ENCODE results near the gene RNF146. TPM values are rescaled to one million over a fixed set of nuclear protein-coding genes. Genes with fewer than 3 reads are reported as not detected.

The RNF146 gene
- polyA plus RNA-seq, 1 donor (not counting 4 experiments of a cell fraction or from before 2014, with no cell fraction given), result 36.6 TPM

GRCh38 chr6:127305741-127306140, 39.1 kb downstream of the RNF146 start:
- H3K79me2 ChIP-seq (ENCODE audit: control insufficient read depth, insufficient read depth, low read length), result peaks cover 18% of the 10 kb centered on the region
- no peaks in the 10 kb centered on the region for H3K9me1 ChIP-seq (ENCODE audit: control insufficient read depth, extremely low read depth, insufficient read depth, low read length)
- H3K9ac ChIP-seq (ENCODE audit: control insufficient read depth, extremely low read depth, insufficient read depth, low read length), result no peak overlapping the region
- TF ChIP-seq CTCF (optimal IDR thresholded peaks at IDR 0.05 in 1 of 3, IDR thresholded peaks at IDR 0.05 in 1 of 3, conservative IDR thresholded peaks at IDR 0.05 in 1 of 3; ENCODE audit: extremely low read depth in 1 of 3, insufficient read depth in 2 of 3, low read length in 3 of 3) (no peak), EZH2 (IDR thresholded peaks at IDR 0.05; ENCODE audit: low read length) (no peak)
- no peaks in the 10 kb centered on the region for H3K4me1 ChIP-seq (ENCODE audit: control insufficient read depth, extremely low read depth, insufficient read depth, low read length)
- dilution Hi-C loops (cut with MboI; ENCODE audit: extremely low pct_ligation_motif_present, low sequenced_read_pairs), result no loop called here
- H4K20me1 ChIP-seq (ENCODE audit: control insufficient read depth, extremely low read depth, insufficient read depth, low read length), result no peaks in the 10 kb centered on the region
- H3K27ac ChIP-seq (ENCODE audit: control insufficient read depth, insufficient read depth, low read length), result no peak overlapping the region
- no peak overlapping the region for H3K4me2 ChIP-seq (ENCODE audit: control insufficient read depth, extremely low read depth, insufficient read depth, low read depth, low read length)
- DNase-seq (ENCODE audit: low read depth, low spot score) (no peak), FAIRE-seq (no peak)
- H3K9me3 ChIP-seq (ENCODE audit: control insufficient read depth, low read depth, low read length), result no peaks in the 10 kb centered on the region
- no peaks in the 10 kb centered on the region for H3K27me3 ChIP-seq (ENCODE audit: control insufficient read depth, extremely low read depth, insufficient read depth, low read length)
- no peak overlapping the region for H2AFZ ChIP-seq (ENCODE audit: control insufficient read depth, low read length)
- H3K36me3 ChIP-seq (ENCODE audit: control insufficient read depth in 2 of 2, extremely low read depth in 1 of 2, insufficient read depth in 2 of 2, low read length in 2 of 2), result no peaks in the 10 kb centered on the region
- H3K4me3 ChIP-seq (ENCODE audit: control insufficient read depth in 2 of 3, extremely low read depth in 1 of 3, insufficient read depth in 2 of 3, low read depth in 1 of 3, low read length in 3 of 3), result no peak overlapping the region

GRCh38 chr6:127317388-127318128, 50.9 kb downstream of the RNF146 start:
- H3K4me1 ChIP-seq (ENCODE audit: control insufficient read depth, extremely low read depth, insufficient read depth, low read length), result no peaks in the 10 kb centered on the region
- peaks cover 0 to 5% of the 10 kb centered on the region in 2 experiments for H3K36me3 ChIP-seq (ENCODE audit: control insufficient read depth in 2 of 2, extremely low read depth in 1 of 2, insufficient read depth in 2 of 2, low read length in 2 of 2)
- no peaks in the 10 kb centered on the region for H3K9me1 ChIP-seq (ENCODE audit: control insufficient read depth, extremely low read depth, insufficient read depth, low read length)
- no peak for DNase-seq (ENCODE audit: low read depth, low spot score)
- H3K9ac ChIP-seq (ENCODE audit: control insufficient read depth, extremely low read depth, insufficient read depth, low read length), result no peak overlapping the region
- no peak overlapping the region for H3K4me3 ChIP-seq (ENCODE audit: control insufficient read depth in 2 of 3, extremely low read depth in 1 of 3, insufficient read depth in 2 of 3, low read depth in 1 of 3, low read length in 3 of 3)
- TF ChIP-seq CTCF (optimal IDR thresholded peaks at IDR 0.05 in 1 of 3, IDR thresholded peaks at IDR 0.05 in 1 of 3, conservative IDR thresholded peaks at IDR 0.05 in 1 of 3; ENCODE audit: extremely low read depth in 1 of 3, insufficient read depth in 2 of 3, low read length in 3 of 3), result no peak
- no peak for TF ChIP-seq EZH2 (IDR thresholded peaks at IDR 0.05; ENCODE audit: low read length)
- no peak overlapping the region for H3K4me2 ChIP-seq (ENCODE audit: control insufficient read depth, extremely low read depth, insufficient read depth, low read depth, low read length)
- H3K27ac ChIP-seq (ENCODE audit: control insufficient read depth, insufficient read depth, low read length), result no peak overlapping the region
- FAIRE-seq, result no peak
- no peak overlapping the region for H2AFZ ChIP-seq (ENCODE audit: control insufficient read depth, low read length)
- dilution Hi-C loops (cut with MboI; ENCODE audit: extremely low pct_ligation_motif_present, low sequenced_read_pairs), result no loop called here
- H3K27me3 ChIP-seq (ENCODE audit: control insufficient read depth, extremely low read depth, insufficient read depth, low read length), result no peaks in the 10 kb centered on the region
- no peaks in the 10 kb centered on the region for H3K79me2 ChIP-seq (ENCODE audit: control insufficient read depth, insufficient read depth, low read length)
- H4K20me1 ChIP-seq (ENCODE audit: control insufficient read depth, extremely low read depth, insufficient read depth, low read length), result no peaks in the 10 kb centered on the region
- H3K9me3 ChIP-seq (ENCODE audit: control insufficient read depth, low read depth, low read length), result no peaks in the 10 kb centered on the region
